ENCODE data around the gene B3GNT9.

GRCh38 chr16:67155295-67156142 is 4.7 kb upstream of the B3GNT9 start:
- TF ChIP-seq CTCF (IDR thresholded peaks at IDR 0.05; ENCODE audit: poor library complexity, severe bottlenecking) = peak; percentile 99
- TF ChIP-seq MXI1 (conservative IDR thresholded peaks at IDR 0.05; ENCODE audit: poor library complexity, severe bottlenecking) = peak; percentile 55
- no peak for TF ChIP-seq TAF1 (IDR thresholded peaks at IDR 0.05; ENCODE audit: low read depth)
- TF ChIP-seq EZH2 (IDR thresholded peaks at IDR 0.05; ENCODE audit: borderline replicate concordance, insufficient read depth, low read length, poor library complexity, severe bottlenecking) = no peak
- TF ChIP-seq SMC3 (conservative IDR thresholded peaks at IDR 0.05; ENCODE audit: poor library complexity) = peak; percentile 94
- no peak for TF ChIP-seq EP300 (conservative IDR thresholded peaks at IDR 0.05; ENCODE audit: poor library complexity, severe bottlenecking)

Measured in neural cell (in vitro differentiated cells).